ENCODE results near the gene RAPH1.
"Not testable (repeated sequence)": the region's sequence is repeated elsewhere in the genome, so short reads cannot be mapped to it uniquely, and the experiment has no call there.

RAPH1 gene

DNA sequence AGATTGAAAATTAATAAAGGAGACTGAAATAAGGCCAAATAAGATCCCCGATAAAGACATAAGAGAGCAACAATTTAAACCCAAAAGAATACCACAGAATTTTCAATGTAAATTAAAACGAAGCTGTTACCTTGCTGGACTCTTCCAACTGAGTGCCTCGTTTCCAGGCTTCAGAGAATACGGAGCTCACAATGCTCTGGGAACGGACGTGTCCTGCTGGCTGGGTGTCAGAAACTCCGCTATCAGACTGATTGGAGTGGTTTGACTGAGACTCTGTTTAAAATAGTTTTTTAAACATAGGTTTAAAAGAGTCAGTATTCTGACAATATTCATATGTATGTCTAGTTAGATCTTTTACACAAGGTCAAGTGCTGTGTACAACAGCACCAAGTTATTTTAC, 90.4 kb downstream of the RAPH1 start:
- Histone ChIP-seq H3K4me3 (ENCODE audit: low read depth in 1 of 2, low read length in 2 of 2) (no peak overlapping the region), H3K27ac (ENCODE audit: low read depth, low read length) (no peak overlapping the region), H3K4me1 (ENCODE audit: control insufficient read depth in 1 of 2, insufficient read depth in 2 of 2, low read length in 2 of 2) (no peaks in the 10 kb centered on the region), H3K9me3 (ENCODE audit: control insufficient read depth in 1 of 2, low read length in 2 of 2) (no peaks in the 10 kb centered on the region), H3K36me3 (ENCODE audit: control insufficient read depth in 1 of 2, insufficient read depth in 2 of 2, low read length in 2 of 2) (peaks cover 25 to 58% of the 10 kb centered on the region in 2 donors), H3K9ac (ENCODE audit: low read depth in 1 of 2, low read length in 2 of 2) (no peak overlapping the region), H3K27me3 (ENCODE audit: control insufficient read depth in 1 of 2, insufficient read depth in 2 of 2, low read length in 2 of 2) (no peaks in the 10 kb centered on the region)

DNA sequence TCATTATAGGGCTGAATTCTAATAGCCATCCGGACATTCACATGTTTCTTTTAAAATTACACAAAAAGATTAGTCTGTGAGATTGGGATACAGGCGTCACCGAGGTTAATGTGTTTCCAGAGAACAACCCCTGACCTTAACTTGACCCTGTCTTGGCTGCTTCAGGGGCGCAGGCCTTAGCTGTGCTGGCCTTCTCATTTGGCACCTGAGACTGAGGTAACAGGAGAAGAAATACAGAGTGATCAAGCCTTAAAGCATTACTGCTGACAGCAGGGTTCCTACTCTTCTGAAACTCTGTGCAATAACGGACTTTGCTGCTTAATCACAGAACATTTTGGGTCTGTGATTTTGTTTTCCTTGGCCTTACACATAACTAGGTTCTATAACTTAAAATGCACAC, 92.6 kb downstream of the RAPH1 start:
- Histone ChIP-seq H3K27ac (ENCODE audit: low read depth, low read length) (no peak overlapping the region), H3K4me1 (ENCODE audit: control insufficient read depth in 1 of 2, insufficient read depth in 2 of 2, low read length in 2 of 2) (no peaks in the 10 kb centered on the region), H3K36me3 (ENCODE audit: control insufficient read depth in 1 of 2, insufficient read depth in 2 of 2, low read length in 2 of 2) (peaks cover 30 to 62% of the 10 kb centered on the region in 2 donors), H3K27me3 (ENCODE audit: control insufficient read depth in 1 of 2, insufficient read depth in 2 of 2, low read length in 2 of 2) (no peaks in the 10 kb centered on the region), H3K9me3 (ENCODE audit: control insufficient read depth in 1 of 2, low read length in 2 of 2) (no peaks in the 10 kb centered on the region), H3K9ac (ENCODE audit: low read depth in 1 of 2, low read length in 2 of 2) (no peak overlapping the region), H3K4me3 (ENCODE audit: low read depth in 1 of 2, low read length in 2 of 2) (no peak overlapping the region)

DNA sequence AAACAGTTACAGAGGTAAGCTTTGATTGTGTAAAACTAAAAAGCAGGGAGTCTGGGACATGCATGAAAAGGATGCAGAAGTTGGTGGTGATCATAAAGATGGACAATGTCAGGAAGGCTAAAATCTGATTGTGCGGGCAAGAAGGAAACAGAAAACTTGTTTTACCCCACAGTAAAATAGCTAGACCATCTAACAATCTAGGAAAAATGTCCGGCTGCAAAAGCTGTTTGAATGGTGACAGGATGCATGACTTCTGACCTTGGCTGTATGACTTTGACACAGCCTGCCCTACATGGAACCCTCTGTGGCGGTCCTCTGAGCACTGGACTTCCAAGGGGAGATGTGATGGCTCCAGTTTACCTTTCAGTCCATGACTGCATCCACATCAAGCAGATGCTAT, 93.6 kb downstream of the RAPH1 start:
- H3K27ac ChIP-seq (ENCODE audit: low read depth, low read length) = no peak overlapping the region
- H3K4me3 ChIP-seq (ENCODE audit: low read depth in 1 of 2, low read length in 2 of 2) = no peak overlapping the region
- H3K9me3 ChIP-seq (ENCODE audit: control insufficient read depth in 1 of 2, low read length in 2 of 2) = no peaks in the 10 kb centered on the region
- H3K27me3 ChIP-seq (ENCODE audit: control insufficient read depth in 1 of 2, insufficient read depth in 2 of 2, low read length in 2 of 2) = no peaks in the 10 kb centered on the region
- no peaks in the 10 kb centered on the region for H3K4me1 ChIP-seq (ENCODE audit: control insufficient read depth in 1 of 2, insufficient read depth in 2 of 2, low read length in 2 of 2)
- no peak overlapping the region for H3K9ac ChIP-seq (ENCODE audit: low read depth in 1 of 2, low read length in 2 of 2)
- H3K36me3 ChIP-seq (ENCODE audit: control insufficient read depth in 1 of 2, insufficient read depth in 2 of 2, low read length in 2 of 2) = peaks cover 30 to 56% of the 10 kb centered on the region in 2 donors

DNA sequence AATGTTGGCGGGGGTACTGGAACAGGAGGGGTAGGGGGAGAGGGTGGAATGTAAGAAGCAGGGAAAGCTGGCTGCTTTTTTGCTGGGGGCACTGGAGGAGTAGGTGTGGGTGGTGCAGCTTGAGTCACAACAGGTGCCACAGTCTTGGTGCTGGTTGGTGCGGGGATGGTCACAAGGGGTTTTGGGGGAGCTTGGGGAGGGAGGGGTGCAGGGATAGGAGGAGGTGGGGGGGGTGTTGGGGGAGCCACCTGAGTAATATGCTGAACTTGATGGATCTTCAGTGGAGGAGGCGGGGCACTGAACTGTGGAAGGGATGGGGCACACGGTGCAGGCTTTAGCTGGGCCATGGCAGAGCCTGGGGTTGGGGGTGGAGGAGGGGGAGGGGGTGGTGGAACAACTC, 94.4 kb downstream of the RAPH1 start:
- Histone ChIP-seq H3K4me3 (ENCODE audit: low read depth in 1 of 2, low read length in 2 of 2) (no peak overlapping the region), H3K9me3 (ENCODE audit: control insufficient read depth in 1 of 2, low read length in 2 of 2) (no peaks in the 10 kb centered on the region), H3K36me3 (ENCODE audit: control insufficient read depth in 1 of 2, insufficient read depth in 2 of 2, low read length in 2 of 2) (peaks cover 26 to 53% of the 10 kb centered on the region in 2 donors), H3K27ac (ENCODE audit: low read depth, low read length) (no peak overlapping the region), H3K4me1 (ENCODE audit: control insufficient read depth in 1 of 2, insufficient read depth in 2 of 2, low read length in 2 of 2) (no peaks in the 10 kb centered on the region), H3K27me3 (ENCODE audit: control insufficient read depth in 1 of 2, insufficient read depth in 2 of 2, low read length in 2 of 2) (no peaks in the 10 kb centered on the region), H3K9ac (ENCODE audit: low read depth in 1 of 2, low read length in 2 of 2) (no peak overlapping the region)

DNA sequence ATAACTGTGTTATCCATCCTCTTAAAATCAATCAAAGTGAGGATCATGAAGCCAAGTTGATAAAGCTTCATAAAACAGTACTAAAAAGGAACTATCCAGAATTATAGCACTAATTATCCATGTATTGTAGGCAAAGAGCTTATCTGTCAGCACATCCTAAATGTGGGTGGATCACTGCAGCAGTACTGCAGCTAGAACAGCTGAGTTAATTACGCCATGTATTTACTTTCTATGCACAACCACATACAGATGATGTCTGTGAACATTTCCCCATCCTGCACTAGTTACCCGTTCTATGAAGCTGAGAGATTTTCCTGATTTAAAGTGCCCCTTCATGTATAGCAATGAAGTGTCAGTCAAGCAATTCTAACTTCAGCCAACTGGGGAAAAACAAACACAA, 96.6 kb downstream of the RAPH1 start:
- no peaks in the 10 kb centered on the region for H3K9me3 ChIP-seq (ENCODE audit: control insufficient read depth in 1 of 2, low read length in 2 of 2)
- H3K9ac ChIP-seq (ENCODE audit: low read depth in 1 of 2, low read length in 2 of 2) = no peak overlapping the region
- no peak overlapping the region for H3K4me3 ChIP-seq (ENCODE audit: low read depth in 1 of 2, low read length in 2 of 2)
- peaks cover 23 to 46% of the 10 kb centered on the region in 2 donors for H3K36me3 ChIP-seq (ENCODE audit: control insufficient read depth in 1 of 2, insufficient read depth in 2 of 2, low read length in 2 of 2)
- H3K27me3 ChIP-seq (ENCODE audit: control insufficient read depth in 1 of 2, insufficient read depth in 2 of 2, low read length in 2 of 2) = no peaks in the 10 kb centered on the region
- H3K4me1 ChIP-seq (ENCODE audit: control insufficient read depth in 1 of 2, insufficient read depth in 2 of 2, low read length in 2 of 2) = no peaks in the 10 kb centered on the region
- H3K27ac ChIP-seq (ENCODE audit: low read depth, low read length) = no peak overlapping the region

DNA sequence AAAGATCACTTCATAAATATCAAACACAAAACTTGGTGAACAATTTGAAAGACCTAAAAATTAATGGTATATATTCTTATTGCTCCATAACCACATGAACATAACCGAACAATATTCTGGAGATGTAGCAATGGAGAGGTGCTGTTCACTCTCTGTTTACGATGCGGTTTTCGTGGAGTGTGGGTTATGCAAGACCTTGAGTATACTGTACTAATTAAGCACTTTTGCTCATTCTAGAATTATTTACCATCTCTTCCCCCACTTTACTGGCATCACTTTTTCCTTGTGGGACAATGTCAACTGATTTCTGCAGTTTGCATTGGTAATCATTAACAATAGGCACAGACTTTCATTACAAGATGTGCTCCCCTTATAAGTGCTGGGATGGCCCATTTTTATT, 97.6 kb downstream of the RAPH1 start:
- no peaks in the 10 kb centered on the region for H3K9me3 ChIP-seq (ENCODE audit: control insufficient read depth in 1 of 2, low read length in 2 of 2)
- H3K36me3 ChIP-seq (ENCODE audit: control insufficient read depth in 1 of 2, insufficient read depth in 2 of 2, low read length in 2 of 2) = peaks cover 18 to 41% of the 10 kb centered on the region in 2 donors
- no peaks in the 10 kb centered on the region for H3K4me1 ChIP-seq (ENCODE audit: control insufficient read depth in 1 of 2, insufficient read depth in 2 of 2, low read length in 2 of 2)
- H3K9ac ChIP-seq (ENCODE audit: low read depth in 1 of 2, low read length in 2 of 2) = no peak overlapping the region
- H3K4me3 ChIP-seq (ENCODE audit: low read depth in 1 of 2, low read length in 2 of 2) = no peak overlapping the region
- no peaks in the 10 kb centered on the region for H3K27me3 ChIP-seq (ENCODE audit: control insufficient read depth in 1 of 2, insufficient read depth in 2 of 2, low read length in 2 of 2)
- no peak overlapping the region for H3K27ac ChIP-seq (ENCODE audit: low read depth, low read length)

DNA sequence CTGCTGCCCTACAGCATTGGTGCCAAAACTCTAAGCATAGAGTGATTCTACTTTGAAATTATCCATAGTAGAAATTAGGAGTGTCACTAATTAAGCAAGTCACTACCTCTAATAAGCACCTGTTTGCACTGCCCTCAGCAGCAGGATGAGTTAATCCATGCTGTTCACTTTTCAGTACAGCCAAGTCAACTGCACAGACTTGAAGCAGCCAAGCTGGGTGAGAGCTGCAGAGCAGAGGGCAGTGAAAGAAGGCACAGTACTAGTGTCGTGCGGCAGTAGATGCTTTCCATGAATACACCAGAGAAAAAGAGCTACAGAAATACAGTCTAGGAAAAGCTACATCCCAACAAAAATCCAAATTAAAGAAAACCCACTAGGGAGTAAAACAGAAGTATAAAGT, 98.6 kb downstream of the RAPH1 start:
- no peak overlapping the region for H3K9ac ChIP-seq (ENCODE audit: low read depth in 1 of 2, low read length in 2 of 2)
- no peaks in the 10 kb centered on the region for H3K4me1 ChIP-seq (ENCODE audit: control insufficient read depth in 1 of 2, insufficient read depth in 2 of 2, low read length in 2 of 2)
- no peak overlapping the region for H3K27ac ChIP-seq (ENCODE audit: low read depth, low read length)
- H3K4me3 ChIP-seq (ENCODE audit: low read depth in 1 of 2, low read length in 2 of 2) = no peak overlapping the region
- peaks cover 18 to 33% of the 10 kb centered on the region in 2 donors for H3K36me3 ChIP-seq (ENCODE audit: control insufficient read depth in 1 of 2, insufficient read depth in 2 of 2, low read length in 2 of 2)
- H3K27me3 ChIP-seq (ENCODE audit: control insufficient read depth in 1 of 2, insufficient read depth in 2 of 2, low read length in 2 of 2) = no peaks in the 10 kb centered on the region
- H3K9me3 ChIP-seq (ENCODE audit: control insufficient read depth in 1 of 2, low read length in 2 of 2) = no peaks in the 10 kb centered on the region

DNA sequence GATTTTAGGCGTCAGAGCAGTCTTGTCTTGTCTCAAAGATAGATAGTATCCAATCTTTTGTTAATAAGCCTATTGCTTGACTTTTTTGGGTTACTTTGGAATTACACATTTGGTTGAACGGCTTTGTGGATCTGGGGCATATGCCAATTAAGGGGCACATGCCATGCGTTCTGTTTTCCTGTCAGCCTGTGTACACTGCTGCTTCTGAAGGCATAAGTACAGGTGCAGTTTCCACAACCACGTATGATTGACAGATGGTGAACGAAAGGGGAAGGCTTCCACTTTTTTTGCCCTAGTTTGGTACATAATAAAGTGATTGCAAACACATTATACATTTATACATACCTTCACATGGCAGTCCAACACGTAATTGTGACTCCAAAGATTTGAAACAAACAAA, 102.3 kb downstream of the RAPH1 start:
- Histone ChIP-seq H3K9me3 (ENCODE audit: control insufficient read depth in 1 of 2, low read length in 2 of 2) (no peaks in the 10 kb centered on the region), H3K36me3 (ENCODE audit: control insufficient read depth in 1 of 2, insufficient read depth in 2 of 2, low read length in 2 of 2) (peaks cover 11% of the 10 kb centered on the region in 2 donors), H3K4me1 (ENCODE audit: control insufficient read depth in 1 of 2, insufficient read depth in 2 of 2, low read length in 2 of 2) (peaks cover 0 to 11% of the 10 kb centered on the region in 2 donors), H3K9ac (ENCODE audit: low read depth in 1 of 2, low read length in 2 of 2) (no peak overlapping the region), H3K4me3 (ENCODE audit: low read depth in 1 of 2, low read length in 2 of 2) (no peak overlapping the region), H3K27me3 (ENCODE audit: control insufficient read depth in 1 of 2, insufficient read depth in 2 of 2, low read length in 2 of 2) (no peaks in the 10 kb centered on the region), H3K27ac (ENCODE audit: low read depth, low read length) (no peak overlapping the region)

DNA sequence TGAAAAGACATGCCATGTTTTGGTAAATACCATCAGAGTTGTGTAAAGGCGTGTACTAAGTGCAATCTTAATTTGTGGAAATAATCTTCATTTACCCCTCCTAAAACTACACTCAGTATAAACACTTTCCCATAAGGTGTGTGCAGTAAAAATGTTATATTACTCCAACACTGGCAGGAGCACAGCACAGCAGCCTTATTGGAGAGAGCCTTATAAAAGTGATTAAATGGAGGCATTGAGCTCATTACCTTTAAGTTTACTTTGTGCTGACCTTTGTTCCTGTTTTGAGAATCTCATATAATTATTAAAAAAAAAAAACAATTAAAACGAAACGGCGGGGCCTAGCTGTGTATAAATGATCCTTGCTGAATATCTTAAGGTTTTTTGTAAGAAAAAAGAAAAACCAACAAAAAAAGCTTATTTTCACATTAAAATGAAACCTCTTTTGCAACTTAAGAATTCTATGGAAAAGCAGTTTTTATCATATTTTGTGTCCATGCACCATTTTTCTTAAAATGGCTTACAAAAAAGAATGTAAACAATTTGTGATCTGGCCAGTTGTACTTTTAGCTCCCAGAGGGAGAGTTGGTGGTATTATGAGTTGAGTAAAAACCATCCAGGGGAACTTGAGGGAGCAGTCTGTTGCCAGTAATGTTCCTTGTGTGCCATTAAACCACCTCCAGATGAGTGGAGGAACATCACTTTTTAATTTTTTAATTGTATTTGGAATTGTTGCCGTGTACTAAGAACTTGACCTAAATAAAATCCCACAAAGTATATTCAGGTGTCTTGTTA, 103.5 kb downstream of the RAPH1 start:
- peaks cover 0 to 11% of the 10 kb centered on the region in 2 donors for H3K4me1 ChIP-seq (ENCODE audit: control insufficient read depth in 1 of 2, insufficient read depth in 2 of 2, low read length in 2 of 2)
- no peak overlapping the region for H3K9ac ChIP-seq (ENCODE audit: low read depth in 1 of 2, low read length in 2 of 2)
- no peaks in the 10 kb centered on the region for H3K9me3 ChIP-seq (ENCODE audit: control insufficient read depth in 1 of 2, low read length in 2 of 2)
- H3K36me3 ChIP-seq (ENCODE audit: control insufficient read depth in 1 of 2, insufficient read depth in 2 of 2, low read length in 2 of 2) = peaks cover 10% of the 10 kb centered on the region in 2 donors
- no peak overlapping the region for H3K4me3 ChIP-seq (ENCODE audit: low read depth in 1 of 2, low read length in 2 of 2)
- no peak overlapping the region for H3K27ac ChIP-seq (ENCODE audit: low read depth, low read length)
- no peaks in the 10 kb centered on the region for H3K27me3 ChIP-seq (ENCODE audit: control insufficient read depth in 1 of 2, insufficient read depth in 2 of 2, low read length in 2 of 2)

DNA sequence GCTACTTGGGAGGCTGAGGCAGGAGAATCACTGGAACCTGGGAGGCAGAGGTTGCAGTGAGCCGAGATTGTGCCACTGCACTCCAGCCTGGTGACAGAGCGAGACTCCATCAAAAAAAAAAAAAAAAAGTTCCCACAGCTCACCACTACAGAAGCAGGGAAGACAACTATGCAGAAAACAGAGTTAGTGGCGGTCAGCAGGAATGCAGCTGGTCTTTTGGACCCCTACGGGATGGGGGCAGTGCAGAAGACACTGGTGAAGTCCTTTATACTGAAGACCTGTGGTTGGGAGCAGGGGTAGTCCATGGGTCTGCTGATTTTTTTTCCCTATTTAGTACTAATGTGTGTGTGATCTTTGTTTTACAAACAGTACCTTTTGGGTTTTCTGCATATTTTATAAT, 105.5 kb downstream of the RAPH1 start:
- not testable (repeated sequence) for H3K27me3 ChIP-seq (ENCODE audit: control insufficient read depth in 1 of 2, insufficient read depth in 2 of 2, low read length in 2 of 2); H3K4me3 ChIP-seq (ENCODE audit: low read depth in 1 of 2, low read length in 2 of 2); H3K9me3 ChIP-seq (ENCODE audit: control insufficient read depth in 1 of 2, low read length in 2 of 2); H3K36me3 ChIP-seq (ENCODE audit: control insufficient read depth in 1 of 2, insufficient read depth in 2 of 2, low read length in 2 of 2); H3K27ac ChIP-seq (ENCODE audit: low read depth, low read length); H3K9ac ChIP-seq (ENCODE audit: low read depth in 1 of 2, low read length in 2 of 2)
- H3K4me1 ChIP-seq (ENCODE audit: control insufficient read depth in 1 of 2, insufficient read depth in 2 of 2, low read length in 2 of 2) = peaks cover 0 to 11% of the 10 kb centered on the region in 2 donors
